Uterus (tissue), 4 donors: ENCODE measurements around the gene TMPRSS4. TPM values are rescaled to one million over a fixed set of nuclear protein-coding genes. Genes with fewer than 3 reads are reported as not detected.

Experiments
- DNase-seq, 2 donors: peaks; one replicate each; pipeline ENCODE4 v3.0.0-alpha.2; 2019 to 2020
- H3K27ac ChIP-seq, 2 donors: fragments of 200-600 bp; sonication (generic); 1 replicate in 1 of 2; 2 replicates in 1 of 2; pipeline ENCODE4 v1.5.1; 2016 to 2018
- H3K27me3 ChIP-seq, 2 donors: fragments of 200-600 bp; sonication (generic); one replicate each; pipeline ENCODE4 v1.5.1; 2018 to 2019; ENCODE audit warnings: control low read depth in 1 of 2
- H3K36me3 ChIP-seq, 2 donors: fragments of 200-600 bp; sonication (generic); one replicate each; pipeline ENCODE4 v1.5.1; 2019; ENCODE audit warnings: control low read depth in 1 of 2
- H3K4me1 ChIP-seq, 2 donors: fragments of 200-600 bp; sonication (generic); one replicate each; pipeline ENCODE4 v1.5.1; 2018 to 2019; ENCODE audit warnings: control low read depth in 1 of 2
- H3K4me3 ChIP-seq, 2 donors: fragments of 200-600 bp; sonication (generic); 1 replicate in 1 of 2; 2 replicates in 1 of 2; pipeline ENCODE4 v1.5.1; 2018 to 2019; ENCODE audit warnings: mild to moderate bottlenecking in 1 of 2
- H3K9me3 ChIP-seq, 2 donors: fragments of 200-600 bp; sonication (generic); one replicate each; pipeline ENCODE4 v1.5.1; 2019; ENCODE audit warnings: control low read depth in 1 of 2
- CTCF ChIP-seq, 4 experiments: fragments of 200-600 bp in 2 of 4; fragments of 450-650 bp in 2 of 4; sonication (generic) in 2 of 4; IDR thresholded peaks; one replicate each; pipeline ENCODE4 v1.5.1; 2016 to 2019; ENCODE audit warnings: antibody characterized with exemption in 4 of 4, mild to moderate bottlenecking in 2 of 4, moderate library complexity in 1 of 4
- POLR2A ChIP-seq, 2 donors: fragments of 450-650 bp; IDR thresholded peaks; one replicate each; pipeline ENCODE4 v1.6.1; 2016; ENCODE audit warnings: antibody characterized with exemption in 2 of 2, mild to moderate bottlenecking in 1 of 2, moderate library complexity in 1 of 2
- intact Hi-C: fragments of 100-400 bp; cut with DNase I; formaldehyde crosslinking; loops from one replicate; pipeline ENCODE4 v1.15.1; 2023; ENCODE audit warnings: low total_unique reads
- total RNA-seq, 4 donors: library from RNA; depleted of rRNA in 3 of 4; stranded (reverse); fragments of >200 nt in 3 of 4; gene quantifications; one replicate each; pipeline versions ENCODE4 v1.1.0 to v1.2.4, GENCODE V29; 2014 to 2023
- donor health status: DM: yes; HTN: yes; CAD: no.

TMPRSS4 gene
- total RNA-seq, 4 donors from 2014 or later, result 0.88 to 5.5 TPM; not detected in 2

GRCh38 chr11:118136341-118136740, 59.5 kb downstream of the TMPRSS4 start:
- Histone ChIP-seq H3K27ac (no peak overlapping the region), H3K9me3 (no peaks in the 10 kb centered on the region), H3K27me3 (no peaks in the 10 kb centered on the region), H3K36me3 (no peaks in the 10 kb centered on the region), H3K4me3 (no peak overlapping the region), H3K4me1 (no peaks in the 10 kb centered on the region)
- no peak for TF ChIP-seq POLR2A (IDR thresholded peaks at IDR 0.05)
- TF ChIP-seq CTCF (IDR thresholded peaks at IDR 0.05), result no peak
- intact Hi-C loops, result no loop called here
- DNase-seq, result no peak

- no peaks in the 10 kb centered on the region for H3K4me1 ChIP-seq
- no peaks in the 10 kb centered on the region for H3K36me3 ChIP-seq
- DNase-seq, result no peak
- intact Hi-C loops, result no loop called here
- TF ChIP-seq POLR2A (IDR thresholded peaks at IDR 0.05), result no peak
- no peak for TF ChIP-seq CTCF (IDR thresholded peaks at IDR 0.05)
- H3K27me3 ChIP-seq, result no peaks in the 10 kb centered on the region
- no peak overlapping the region for H3K27ac ChIP-seq
- H3K9me3 ChIP-seq, result no peaks in the 10 kb centered on the region
- H3K4me3 ChIP-seq, result no peak overlapping the region
These were observed 59.9 kb downstream of the TMPRSS4 start for GRCh38 chr11:118136801-118137200.

- H3K27ac ChIP-seq, result no peak overlapping the region
- no peaks in the 10 kb centered on the region for H3K9me3 ChIP-seq
- TF ChIP-seq POLR2A (IDR thresholded peaks at IDR 0.05), result no peak
- intact Hi-C loops, result no loop called here
- DNase-seq, result no peak
- H3K36me3 ChIP-seq, result no peaks in the 10 kb centered on the region
- H3K4me1 ChIP-seq, result no peaks in the 10 kb centered on the region
- H3K4me3 ChIP-seq, result no peak overlapping the region
- no peaks in the 10 kb centered on the region for H3K27me3 ChIP-seq
These were observed 62.1 kb downstream of the TMPRSS4 start for GRCh38 chr11:118138839-118139420.

GRCh38 chr11:118139578-118139977, 62.7 kb downstream of the TMPRSS4 start:
- Histone ChIP-seq H3K36me3 (no peaks in the 10 kb centered on the region), H3K4me3 (no peak overlapping the region), H3K27me3 (no peaks in the 10 kb centered on the region), H3K27ac (no peak overlapping the region), H3K4me1 (no peaks in the 10 kb centered on the region), H3K9me3 (no peaks in the 10 kb centered on the region)
- no peak for TF ChIP-seq POLR2A (IDR thresholded peaks at IDR 0.05)
- TF ChIP-seq CTCF (IDR thresholded peaks at IDR 0.05), result no peak
- no peak for DNase-seq
- intact Hi-C loops, result no loop called here

GRCh38 chr11:118142081-118142480, 65.2 kb downstream of the TMPRSS4 start:
- Histone ChIP-seq H3K27me3 (no peaks in the 10 kb centered on the region), H3K9me3 (no peaks in the 10 kb centered on the region), H3K4me1 (peaks cover 0 to 7% of the 10 kb centered on the region in 2 donors), H3K4me3 (no peak overlapping the region), H3K36me3 (no peaks in the 10 kb centered on the region), H3K27ac (no peak overlapping the region)
- DNase-seq, result no peak
- TF ChIP-seq CTCF (IDR thresholded peaks at IDR 0.05) (no peak), POLR2A (IDR thresholded peaks at IDR 0.05) (no peak)
- intact Hi-C loops, result loop anchor here (10.0 kb wide), 2 partner anchors 213 to 343 kb away; partner anchors contain the start of gene UBE4A
